ENCODE measurements around the gene C1orf53.

DNA sequence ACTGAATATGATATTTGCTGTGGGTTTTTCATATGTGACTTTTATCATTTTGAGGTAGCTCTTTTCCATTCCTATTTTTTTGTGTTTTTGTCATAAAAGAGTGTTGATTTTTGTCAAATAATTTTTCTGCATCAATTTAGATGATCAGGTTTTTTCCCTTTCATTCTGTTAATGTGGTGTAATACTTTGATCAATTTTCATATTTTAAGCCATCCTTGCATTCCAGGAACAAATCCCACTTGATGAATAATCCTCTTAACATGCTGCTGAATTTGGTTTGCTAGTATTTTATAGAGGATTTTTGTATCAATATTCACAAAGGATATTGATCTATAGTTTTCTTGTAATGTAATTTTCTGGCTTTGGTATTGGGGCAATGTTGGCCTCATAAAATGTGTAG lies 25.5 kb upstream of the C1orf53 start:
- TF ChIP-seq CTCF (IDR thresholded peaks at IDR 0.05): no peak
- TF ChIP-seq POLR2A (IDR thresholded peaks at IDR 0.05): no peak
- TF ChIP-seq POLR2AphosphoS5 (IDR thresholded peaks at IDR 0.05): no peak
- TF ChIP-seq EP300 (IDR thresholded peaks at IDR 0.05): no peak

All from suprapubic skin (tissue), 4 donors.